B cell (primary cell): ENCODE measurements around the gene DNM1L. TPM values are rescaled to one million over a fixed set of nuclear protein-coding genes. Genes with fewer than 3 reads are reported as not detected.

Experiments
- ATAC-seq: fragments of 200-7000 bp; cut with Tn5 transposase; one replicate; pipeline ENCODE4 v1.10.0; 2021; ENCODE audit warnings: low read depth, mild to moderate bottlenecking, moderate number of reproducible peaks, moderate library complexity
- CTCF ChIA-PET: fragments of 350-600 bp; sonication (Branson Sonifier 250); formaldehyde crosslinking; loops from one replicate; lab custom pipeline; 2021; ENCODE audit warnings: antibody characterized with exemption, inconsistent platforms; lab: Charles Lee
- POLR2A ChIA-PET: fragments of 350-600 bp; sonication (Branson Sonifier 250); formaldehyde crosslinking; loops from one replicate; lab custom pipeline; 2021; ENCODE audit warnings: antibody characterized with exemption; lab: Charles Lee
- DNase-seq: peaks from one replicate; pipeline ENCODE4 v3.0.0; 2013
- H2AFZ ChIP-seq: 2 replicates; pipeline ENCODE4 v1.6.1; 2012; ENCODE audit warnings: mild to moderate bottlenecking, low read depth, low read length; ENCODE audit not compliant: insufficient read depth, poor library complexity, severe bottlenecking
- H3K27ac ChIP-seq, 2 donors: 1 replicate in 1 of 2; 2 replicates in 1 of 2; pipeline ENCODE4 v1.5.1; 2012 to 2013; ENCODE audit warnings: low read length in 2 of 2, mild to moderate bottlenecking in 2 of 2, moderate library complexity in 1 of 2
- H3K27me3 ChIP-seq, 4 experiments: fragments of 200-600 bp in 1 of 4; sonication (generic) in 1 of 4; replicated peaks in 1 of 4; 1 replicate in 2 of 4; 2 replicates in 2 of 4; pipeline versions ENCODE4 v1.6.1 to v1.7.0; 2013 to 2016; ENCODE audit warnings: low read length in 3 of 4, mild to moderate bottlenecking in 2 of 4, mixed read lengths in 1 of 4, moderate library complexity in 1 of 4; ENCODE audit not compliant: insufficient read depth in 4 of 4, control insufficient read depth in 3 of 4; ENCODE audit errors: control extremely low read depth in 1 of 4
- H3K36me3 ChIP-seq, 2 experiments: replicated peaks in 1 of 2; 1 replicate in 1 of 2; 2 replicates in 1 of 2; pipeline versions ENCODE4 v1.6.1 to v1.7.1; 2013; ENCODE audit warnings: low read length in 1 of 2; ENCODE audit not compliant: insufficient read depth in 2 of 2, control insufficient read depth in 1 of 2; ENCODE audit errors: control extremely low read depth in 1 of 2, extremely low read depth in 1 of 2
- H3K4me1 ChIP-seq, 2 donors: fragments of 200-600 bp in 1 of 2; sonication (generic) in 1 of 2; 1 replicate in 1 of 2; 2 replicates in 1 of 2; pipeline versions ENCODE4 v1.5.1 to v1.6.1; 2013 to 2017; ENCODE audit warnings: low read length in 2 of 2; ENCODE audit not compliant: control insufficient read depth in 2 of 2, insufficient read depth in 2 of 2
- H3K4me2 ChIP-seq: replicated peaks from 2 replicates; pipeline ENCODE3; 2012; ENCODE audit warnings: mild to moderate bottlenecking, low read depth, low read length; ENCODE audit not compliant: poor library complexity, severe bottlenecking
- H3K4me3 ChIP-seq, 5 experiments: fragments of 200-600 bp in 1 of 5; sonication (generic) in 1 of 5; 1 replicate in 3 of 5; 2 replicates in 2 of 5; pipeline versions ENCODE4 v1.5.1 to v1.7.0; 2011 to 2016; ENCODE audit warnings: low read length in 4 of 5, mild to moderate bottlenecking in 4 of 5, low read depth in 2 of 5, control low read depth in 1 of 5, moderate library complexity in 1 of 5; ENCODE audit not compliant: insufficient read depth in 1 of 5; ENCODE audit errors: control extremely low read depth in 1 of 5, extremely low read depth in 1 of 5
- H3K79me2 ChIP-seq: fragments of 200-600 bp; sonication (generic); one replicate; pipeline ENCODE4 v1.6.0; 2016; ENCODE audit warnings: low read length; ENCODE audit not compliant: control insufficient read depth, insufficient read depth
- H3K9ac ChIP-seq: fragments of 200-600 bp; sonication (generic); 2 replicates; pipeline ENCODE4 v1.6.1; 2017; ENCODE audit warnings: mild to moderate bottlenecking, low read length, moderate library complexity
- H3K9me3 ChIP-seq, 3 donors: one replicate each; pipeline versions ENCODE4 v1.6.1 to v1.7.1; 2013; ENCODE audit warnings: low read length in 2 of 3; ENCODE audit not compliant: control insufficient read depth in 2 of 3, insufficient read depth in 1 of 3; ENCODE audit errors: control extremely low read depth in 1 of 3
- H4K20me1 ChIP-seq: 2 replicates; pipeline ENCODE4 v1.6.0; 2012; ENCODE audit warnings: mild to moderate bottlenecking, low read length; ENCODE audit not compliant: insufficient read depth, control insufficient read depth, poor library complexity, severe bottlenecking
- H3K27ac Mint-ChIP-seq: one replicate; pipeline ENCODE4 v1.8.0; 2021; ENCODE audit warnings: mixed read lengths
- H3K27me3 Mint-ChIP-seq: one replicate; pipeline ENCODE4 v1.8.0; 2021; ENCODE audit warnings: mixed read lengths
- H3K4me1 Mint-ChIP-seq: one replicate; pipeline ENCODE4 v1.8.0; 2021; ENCODE audit warnings: mixed read lengths
- H3K4me3 Mint-ChIP-seq: one replicate; pipeline ENCODE4 v1.8.0; 2021; ENCODE audit warnings: mixed read lengths
- H3K9me3 Mint-ChIP-seq: one replicate; pipeline ENCODE4 v1.8.0; 2022; ENCODE audit warnings: mixed read lengths; ENCODE audit not compliant: insufficient read depth
- CTCF ChIP-seq: fragments of 200-600 bp; IDR thresholded peaks from one replicate; pipeline ENCODE4 v1.8.0; 2022; ENCODE audit warnings: antibody characterized with exemption, mild to moderate bottlenecking
- EZH2 ChIP-seq: IDR thresholded peaks from 2 replicates; pipeline ENCODE4 v1.6.1; 2012; ENCODE audit warnings: borderline replicate concordance, low read depth, mild to moderate bottlenecking, moderate library complexity, low read length; ENCODE audit not compliant: insufficient read depth, poor library complexity, severe bottlenecking
- WGBS: methylation state at CpG from one replicate; pipeline ENCODE4 v1.1.5; 2013; ENCODE audit warnings: missing lambda C conversion rate; ENCODE audit not compliant: insufficient coverage; 5-methylcytosine and 5-hydroxymethylcytosine counted together
- intact Hi-C: fragments of 100-400 bp; cut with micrococcal nuclease; formaldehyde crosslinking; loops from one replicate; pipeline ENCODE4 v1.10.0; 2022
- polyA plus RNA-seq: library from polyadenylated mRNA; depleted of rRNA; stranded (reverse); fragments of >200 nt; gene quantifications from 2 replicates; pipeline ENCODE4 v1.2.3, GENCODE V29; 2012
- total RNA-seq, 2 donors: library from RNA; stranded (reverse); fragments of 120-200 nt in 1 of 2; gene quantifications; 1 replicate in 1 of 2; 2 replicates in 1 of 2; pipeline versions ENCODE4 v1.2.3 to v1.2.4, GENCODE V29; 2013 to 2022

The DNM1L gene
- total and polyA plus RNA-seq, 2 donors (not counting 1 experiment from before 2014, with no cell fraction given) = 23.3 to 74.2 TPM

- WGBS = no CpG with 5 or more reads among the region's 1 CpG
- Mint-ChIP-seq H3K27me3 (no peaks in the 10 kb centered on the region), H3K9me3 (no peaks in the 10 kb centered on the region), H3K27ac (no peak overlapping the region), H3K4me3 (no peak overlapping the region), H3K4me1 (peaks cover 15% of the 10 kb centered on the region)
- ATAC-seq (no peak), DNase-seq (no peak)
- POLR2A ChIA-PET = no interaction called here
- Histone ChIP-seq H3K27ac (no peak overlapping the region), H3K79me2 (peaks cover 95% of the 10 kb centered on the region), H4K20me1 (peaks cover 9% of the 10 kb centered on the region), H2AFZ (no peak overlapping the region), H3K9me3 (peaks cover 1 to 3% (median 2%) of the 10 kb centered on the region in 3 donors), H3K9ac (no peak overlapping the region), H3K4me1 (no peaks in the 10 kb centered on the region), H3K4me3 (no peak overlapping the region), H3K4me2 (no peak overlapping the region), H3K36me3 (peaks cover 2 to 4% of the 10 kb centered on the region in 2 experiments), H3K27me3 (no peaks in the 10 kb centered on the region)
- intact Hi-C loops = no loop called here
- CTCF ChIA-PET = no interaction called here
- TF ChIP-seq CTCF (no peak), EZH2 (no peak)
These were observed 13.3 kb downstream of the DNM1L start for GRCh38 chr12:32692358-32692757.

- Histone ChIP-seq H2AFZ (no peak overlapping the region), H3K27me3 (no peaks in the 10 kb centered on the region), H3K9me3 (peaks cover 1 to 3% (median 2%) of the 10 kb centered on the region in 3 donors), H3K4me3 (no peak overlapping the region), H3K9ac (no peak overlapping the region), H3K4me1 (no peaks in the 10 kb centered on the region), H3K36me3 (peaks cover 2 to 4% of the 10 kb centered on the region in 2 experiments), H3K79me2 (peaks cover 93% of the 10 kb centered on the region), H3K4me2 (no peak overlapping the region), H3K27ac (no peak overlapping the region), H4K20me1 (peaks cover 6% of the 10 kb centered on the region)
- POLR2A ChIA-PET = no interaction called here
- no peak overlapping the region for H3K27ac Mint-ChIP-seq
- H3K4me3 Mint-ChIP-seq = no peak overlapping the region
- peaks cover 17% of the 10 kb centered on the region for H3K4me1 Mint-ChIP-seq
- ATAC-seq = no peak
- no CpG with 5 or more reads among the region's 1 CpG for WGBS
- no peaks in the 10 kb centered on the region for H3K9me3 Mint-ChIP-seq
- TF ChIP-seq EZH2 (no peak), CTCF (no peak)
- DNase-seq = no peak
- H3K27me3 Mint-ChIP-seq = no peaks in the 10 kb centered on the region
- intact Hi-C loops = no loop called here
- CTCF ChIA-PET = no interaction called here
These were observed 13.9 kb downstream of the DNM1L start for GRCh38 chr12:32693036-32693435.
